WI38 (cell line): Measurements from ENCODE around the gene HRK.

Experiments
- H3K4me3 ChIP-seq: 2 replicates; pipeline ENCODE4 v1.5.1; 2011; ENCODE audit warnings: low read depth, mild to moderate bottlenecking, control low read depth, low read length
- CTCF ChIP-seq: IDR thresholded peaks from 2 replicates; pipeline ENCODE4 v1.5.1; 2012; ENCODE audit warnings: low read depth, mild to moderate bottlenecking, control low read depth, low read length

The HRK gene

GRCh38 chr12:116922194-116922897 is 41.1 kb upstream of the HRK start:
- no peak for TF ChIP-seq CTCF

GRCh38 chr12:116920939-116921338 is 39.7 kb upstream of the HRK start:
- H3K4me3 ChIP-seq, result no peak overlapping the region
- TF ChIP-seq CTCF, result no peak

More at GRCh38 chr12:116922194-116922897, 41.1 kb upstream of the HRK start:
- no peak overlapping the region for H3K4me3 ChIP-seq

GRCh38 chr12:116919706-116920485 is 38.7 kb upstream of the HRK start:
- no peak for TF ChIP-seq CTCF
- no peak overlapping the region for H3K4me3 ChIP-seq

- no peak for TF ChIP-seq CTCF
- no peak overlapping the region for H3K4me3 ChIP-seq
These were observed 38.0 kb upstream of the HRK start for GRCh38 chr12:116919247-116919661.

GRCh38 chr12:116918464-116918863 is 37.2 kb upstream of the HRK start:
- no peak overlapping the region for H3K4me3 ChIP-seq
- TF ChIP-seq CTCF, result no peak

GRCh38 chr12:116916714-116917114 is 35.5 kb upstream of the HRK start:
- no peak overlapping the region for H3K4me3 ChIP-seq
- no peak; the same call in 1 of the 2 replicates for TF ChIP-seq CTCF

- no peak for TF ChIP-seq CTCF
- no peak overlapping the region for H3K4me3 ChIP-seq
These were observed 34.9 kb upstream of the HRK start for GRCh38 chr12:116916122-116916521.
